Sigmoid colon (tissue), 4 donors: ENCODE data around the gene SRGAP1.

Experiments used
- CTCF ChIP-seq, 4 experiments: fragments of 450-650 bp in 3 of 4; fragments of 200-600 bp in 1 of 4; IDR thresholded peaks; one replicate each; pipeline ENCODE4 v1.5.1; 2016 to 2019; ENCODE audit warnings: antibody characterized with exemption in 4 of 4, mild to moderate bottlenecking in 3 of 4, moderate library complexity in 2 of 4
- EP300 ChIP-seq, 4 donors: sonication (generic); formaldehyde crosslinking; IDR thresholded peaks; one replicate each; pipeline ENCODE4 v1.6.1; 2017; ENCODE audit warnings: antibody characterized with exemption in 4 of 4
- POLR2A ChIP-seq, 2 donors: fragments of 450-650 bp; IDR thresholded peaks; one replicate each; pipeline ENCODE4 v1.6.1; 2016; ENCODE audit warnings: antibody characterized with exemption in 2 of 2, mild to moderate bottlenecking in 2 of 2, moderate library complexity in 2 of 2
- POLR2AphosphoS5 ChIP-seq, 4 donors: sonication (generic); formaldehyde crosslinking; IDR thresholded peaks; one replicate each; pipeline ENCODE4 v1.6.1; 2017; ENCODE audit warnings: antibody characterized with exemption in 4 of 4

- peak; percentile 68 to 91 (median 85) for TF ChIP-seq CTCF (IDR thresholded peaks at IDR 0.05)
- TF ChIP-seq POLR2AphosphoS5 (IDR thresholded peaks at IDR 0.05): peak; percentile 54 to 82 (median 76)
- no peak for TF ChIP-seq POLR2A (IDR thresholded peaks at IDR 0.05)
- TF ChIP-seq EP300 (IDR thresholded peaks at IDR 0.05): no peak
These were observed 644 bp upstream of the SRGAP1 start for GRCh38 chr12:63843721-63844390.
